ENCODE data around the gene UPF1.

DNA sequence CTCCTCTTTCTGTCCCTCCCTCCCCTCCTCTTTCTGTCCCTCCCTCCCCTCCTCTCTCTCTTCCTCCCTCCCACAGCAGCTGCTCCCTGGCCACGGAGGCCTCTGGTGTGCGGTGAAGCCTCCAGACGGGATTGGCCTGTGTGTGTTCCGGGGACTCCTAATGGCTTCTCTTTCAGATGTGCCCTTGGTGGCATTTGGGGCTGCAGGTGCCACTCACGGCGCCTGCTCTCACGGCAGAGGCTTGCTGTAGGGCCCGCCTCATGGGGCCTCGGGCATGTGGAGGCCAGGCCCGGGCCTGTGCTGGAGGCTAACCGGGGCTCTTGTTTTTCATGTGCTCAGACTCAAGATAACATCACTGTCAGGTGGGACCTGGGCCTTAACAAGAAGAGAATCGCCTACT is 20.9 kb downstream of the UPF1 start:
- TF ChIP-seq GATA2 (IDR thresholded peaks at IDR 0.05; ENCODE audit: low read depth, low read length), result no peak
- TF ChIP-seq GATA3 (IDR thresholded peaks at IDR 0.05; ENCODE audit: low read depth, low read length), result no peak
